ENCODE results near the gene GARIN5A. TPM values are rescaled to one million over a fixed set of nuclear protein-coding genes. Genes with fewer than 3 reads are reported as not detected.

Gene GARIN5A
- 0.26 and 0.47 TPM in 2 replicates for total RNA-seq

DNA sequence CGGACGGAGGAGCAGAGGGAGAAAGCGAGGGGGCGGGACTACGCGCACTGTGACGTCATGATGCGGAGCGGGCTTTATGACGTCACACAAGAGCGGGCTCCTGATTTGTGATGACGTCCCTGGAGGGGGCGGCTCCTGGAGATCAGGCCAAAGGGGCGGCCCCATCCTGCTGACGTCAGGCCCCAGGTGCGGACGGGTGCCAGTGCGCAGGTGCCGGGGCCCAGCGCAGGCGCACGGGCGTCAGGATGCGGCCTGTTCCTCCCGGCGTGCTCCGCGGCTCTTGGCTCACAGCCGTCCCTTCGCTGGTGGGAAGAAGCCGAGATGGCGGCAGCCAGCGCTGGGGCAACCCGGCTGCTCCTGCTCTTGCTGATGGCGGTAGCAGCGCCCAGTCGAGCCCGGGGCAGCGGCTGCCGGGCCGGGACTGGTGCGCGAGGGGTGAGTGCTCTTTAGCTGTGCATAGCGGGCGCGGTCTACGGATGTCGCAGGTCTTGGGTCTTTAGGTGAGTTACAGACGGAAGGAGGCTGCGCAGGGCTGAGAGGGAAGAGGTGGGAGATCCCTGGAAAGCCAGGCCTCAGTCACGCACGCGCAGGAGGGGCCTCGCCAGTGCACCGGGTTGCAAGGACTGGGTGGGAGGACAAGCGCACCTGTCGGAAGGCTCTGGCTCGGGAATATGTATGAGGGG lies at the start of gene GARIN5A, which contains the start of gene EMC10:
GARIN5A (minus strand) TSS at position 625 of the 683 bp plus-strand sequence; CDS start at position 165, 460 bp downstream.
EMC10 (plus strand) TSS at position 284 of the 683 bp plus-strand sequence; CDS start at position 322, 38 bp downstream.

DNA sequence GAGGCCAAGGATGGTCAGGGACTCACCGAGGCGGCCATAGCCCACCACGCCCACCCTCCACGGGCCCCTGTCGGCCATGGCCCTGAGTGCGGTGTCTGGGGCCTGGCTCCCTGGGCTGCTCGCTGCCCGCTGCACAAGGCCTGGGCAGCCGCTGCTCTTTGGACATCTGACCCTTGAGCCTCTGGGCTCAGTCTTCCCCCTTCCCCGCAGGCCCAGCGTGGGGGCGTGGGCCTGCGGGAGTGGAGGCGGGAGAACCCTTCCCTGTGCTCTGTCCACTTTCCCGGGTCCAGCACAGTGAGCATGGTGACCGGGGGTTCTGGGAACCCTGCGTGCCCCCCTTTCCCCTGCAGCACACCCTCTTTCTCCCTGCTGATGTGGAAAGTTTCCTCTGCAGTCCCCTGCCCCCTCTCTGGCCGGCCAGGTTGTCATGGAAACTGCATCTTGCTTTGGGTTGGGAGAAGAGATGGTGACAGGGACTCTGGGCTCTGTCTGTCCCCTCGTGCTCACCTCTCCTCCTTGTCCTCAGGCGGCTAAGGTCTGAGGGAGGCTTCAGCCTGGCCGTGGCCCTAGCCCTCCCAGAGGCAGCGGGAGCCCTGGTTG lies 37.2 kb upstream of the GARIN5A start, which contains the start of gene ASPDH:
ASPDH (minus strand) TSS at position 168 of the 600 bp plus-strand sequence; CDS start at position 78, 90 bp downstream.

DNA sequence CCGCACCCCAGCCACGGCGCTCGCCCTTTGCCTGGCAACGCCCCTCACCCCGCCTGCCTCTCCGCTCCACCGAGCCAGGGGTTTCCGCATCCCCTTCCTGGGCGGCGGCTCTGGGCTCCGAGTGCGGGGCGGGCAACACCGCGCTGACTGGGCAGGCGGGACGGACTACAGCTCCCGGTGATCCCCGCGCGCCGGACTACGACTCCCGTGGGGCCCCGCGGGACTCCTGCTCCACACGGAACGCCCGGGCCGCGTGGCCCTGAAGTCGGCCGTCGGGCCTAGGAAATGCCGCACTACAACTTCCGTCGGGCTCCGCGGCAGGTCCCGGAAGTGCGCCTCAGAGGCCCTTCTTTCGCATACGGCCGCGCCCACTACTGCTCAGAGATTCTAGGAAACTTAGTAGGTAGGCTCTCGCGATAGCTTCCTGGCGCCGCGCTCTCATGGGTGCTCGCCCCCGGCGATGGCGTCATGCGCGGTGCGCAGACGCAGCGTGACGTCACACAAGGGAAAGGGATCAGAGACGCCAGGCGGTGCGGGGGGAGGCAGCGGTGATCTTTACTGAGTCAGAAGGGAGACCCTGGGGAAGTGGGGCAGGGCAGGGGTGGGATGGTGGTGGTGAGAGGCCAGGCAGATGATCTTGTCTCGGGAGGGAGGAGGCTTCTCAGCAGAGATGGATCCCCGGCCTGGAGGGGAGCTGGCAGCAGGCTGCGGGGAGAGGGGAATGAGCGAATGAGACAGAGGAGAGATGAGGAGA lies 34.6 kb upstream of the GARIN5A start, which contains the start of gene JOSD2:
JOSD2 (minus strand) TSS at position 123 of the 754 bp plus-strand sequence. CDS start 760 bp downstream, outside the sequence.

DNA sequence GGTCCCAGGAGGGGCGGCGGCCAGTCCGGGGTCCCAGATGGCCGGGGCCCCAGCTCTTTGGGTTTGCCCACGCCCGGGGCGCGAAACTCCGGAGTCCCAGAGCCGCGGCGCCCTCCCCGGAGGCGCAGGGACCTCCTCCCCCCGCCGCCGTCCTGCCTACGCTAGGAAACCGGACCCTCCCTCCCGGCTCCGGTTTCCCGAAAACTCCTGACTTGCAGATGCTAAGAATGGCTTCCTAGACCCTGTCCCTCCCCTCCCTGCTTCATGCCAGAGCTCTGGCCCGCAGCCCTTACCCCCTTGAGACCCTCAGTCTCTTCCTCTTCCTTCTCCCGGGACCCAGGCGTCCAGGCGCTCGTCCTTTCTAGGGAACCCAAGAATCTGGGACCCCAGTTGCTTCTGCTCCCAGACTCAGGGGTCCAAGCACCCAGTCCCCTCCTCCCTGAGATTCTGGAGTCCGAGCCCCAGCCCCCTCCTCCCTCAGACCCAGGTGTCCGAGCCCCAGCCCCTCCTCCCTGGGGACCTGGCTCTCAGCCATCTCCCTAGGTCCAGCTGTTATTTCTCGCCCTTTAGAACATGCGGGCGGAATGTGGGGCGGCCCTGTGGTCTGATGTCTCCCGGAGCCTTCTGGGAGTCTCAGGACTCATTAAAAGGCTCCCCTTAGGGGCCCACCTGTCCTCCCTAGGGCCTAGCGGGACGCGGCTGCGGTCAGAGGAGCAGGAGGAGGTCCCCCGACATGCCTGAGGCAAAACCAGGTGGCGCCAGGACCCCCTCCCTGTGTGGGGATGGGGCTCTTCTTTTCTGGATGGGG lies 44.2 kb downstream of the GARIN5A start, which contains the start of gene MYBPC2:
MYBPC2 (plus strand) TSS at position 672 of the 808 bp plus-strand sequence; CDS start at position 734, 62 bp downstream.

DNA sequence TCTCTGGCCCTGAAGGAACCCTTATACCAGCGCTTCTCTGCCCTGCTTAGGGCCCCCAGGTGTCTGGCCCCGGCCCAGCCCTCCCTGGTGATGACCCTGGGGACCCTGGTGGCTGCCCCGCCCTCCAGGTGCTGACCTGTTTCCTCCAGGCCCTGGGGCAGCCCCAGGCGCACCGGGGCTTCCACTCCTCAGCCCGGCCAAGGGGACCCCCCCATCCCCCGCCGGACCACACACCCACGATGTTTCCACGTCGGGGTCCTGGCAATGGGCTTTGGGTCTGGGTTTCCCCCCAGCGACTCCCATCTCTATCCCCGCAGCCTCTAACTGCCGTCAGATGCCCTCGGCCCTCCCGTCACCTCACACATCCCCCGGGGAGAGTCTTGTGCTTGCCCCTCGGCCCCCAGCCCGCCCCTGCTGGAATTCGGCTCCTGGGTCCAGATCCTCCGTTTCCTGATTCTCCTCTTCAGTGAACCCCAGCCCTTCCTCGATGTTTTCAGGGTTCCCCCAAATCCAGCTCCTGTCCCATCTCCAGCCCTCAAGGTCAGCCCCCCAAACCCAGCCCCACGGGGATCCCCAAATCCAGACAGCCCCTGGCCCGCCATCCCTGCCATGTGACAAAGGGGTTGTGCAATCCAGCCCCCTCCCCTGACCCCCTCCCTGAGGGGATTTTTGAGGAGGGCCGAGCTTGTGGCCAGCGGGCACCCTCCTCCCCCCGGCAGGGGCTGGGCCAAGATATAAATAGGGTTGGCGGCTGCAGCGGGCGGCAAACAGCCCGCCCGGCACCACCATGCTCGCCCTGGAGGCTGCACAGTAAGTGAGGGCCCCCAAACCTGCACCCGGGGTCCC lies 58.2 kb downstream of the GARIN5A start, which contains the start of gene SPIB:
SPIB (plus strand) TSS at position 763 of the 846 bp plus-strand sequence; CDS start at position 788, 25 bp downstream.

Other genes starting within 250 kb of the GARIN5A start
- gene KCNC3, start 147.5 kb downstream of the GARIN5A start, total RNA-seq: not detected in 2 replicates
- gene NAPSA, start 111.2 kb downstream of the GARIN5A start, total RNA-seq: 0.09 and 0.16 TPM in 2 replicates
- gene NR1H2, start 100.4 kb downstream of the GARIN5A start, total RNA-seq: 53.0 and 74.5 TPM in 2 replicates
- 16.9 and 19.7 TPM in 2 replicates for gene POLD1, start 92.5 kb downstream of the GARIN5A start, total RNA-seq
- gene SPIB, start 57.9 kb downstream of the GARIN5A start, total RNA-seq: not detected in 2 replicates
- under 0.01 TPM in 2 replicates for gene MYBPC2, start 44.0 kb downstream of the GARIN5A start, total RNA-seq
- gene EMC10, start 341 bp downstream of the GARIN5A start, total RNA-seq: 32.5 and 38.9 TPM in 2 replicates
- 49.2 and 52.6 TPM in 2 replicates for gene JOSD2, start 34.3 kb upstream of the GARIN5A start, total RNA-seq
- gene ASPDH, start 37.1 kb upstream of the GARIN5A start, total RNA-seq: not detected in 2 replicates
- under 0.01 and 0.94 TPM in 2 replicates for gene LRRC4B, start 91.6 kb upstream of the GARIN5A start, total RNA-seq
- gene SYT3, start 163.0 kb upstream of the GARIN5A start, total RNA-seq: not detected in 2 replicates
- gene C19orf81, start 172.6 kb upstream of the GARIN5A start, total RNA-seq: not detected in 2 replicates
- 0.60 and 3.3 TPM in 2 replicates for gene SHANK1, start 243.0 kb upstream of the GARIN5A start, total RNA-seq
- 21.3 and 46.3 TPM in 2 replicates for gene CLEC11A, start 246.5 kb upstream of the GARIN5A start, total RNA-seq

Measured in bronchial smooth muscle cell (primary cell).